CD4-positive, alpha-beta T cell treated with Interleukin-2 at 100 ng/mL for 4 hours (primary cell): Measurements from ENCODE around the gene ATP6V0D1.
"Not testable (repeated sequence)": the region's sequence is repeated elsewhere in the genome, so short reads cannot be mapped to it uniquely, and the experiment has no call there.

Experiments
- DNase-seq: peaks from one replicate; pipeline ENCODE4 v3.0.0-alpha.2; 2020; ENCODE audit warnings: low spot score

Gene ATP6V0D1

GRCh38 chr16:67504031-67505021, 23.4 kb upstream of the ATP6V0D1 start:
- DNase-seq = peak; percentile 74

- no peak for DNase-seq
Measured at GRCh38 chr16:67499106-67499505, 18.1 kb upstream of the ATP6V0D1 start.

GRCh38 chr16:67490335-67491096, 9.6 kb upstream of the ATP6V0D1 start:
- DNase-seq = no peak

- DNase-seq = no peak
Measured at GRCh38 chr16:67489401-67490083, 8.6 kb upstream of the ATP6V0D1 start.

- DNase-seq = not testable (repeated sequence)
Measured at GRCh38 chr16:67487561-67487960, 6.6 kb upstream of the ATP6V0D1 start.

GRCh38 chr16:67486805-67487204, 5.8 kb upstream of the ATP6V0D1 start:
- DNase-seq = no peak

GRCh38 chr16:67483731-67484525, 3.0 kb upstream of the ATP6V0D1 start:
- DNase-seq = no peak

- DNase-seq = no peak
Measured at GRCh38 chr16:67483150-67483549, 2.2 kb upstream of the ATP6V0D1 start, which contains the start of gene AGRP. Gene AGRP, minus strand, starts transcription at chr16:67483547. Its CDS starts 149 bp downstream, at chr16:67483398.

GRCh38 chr16:67482233-67482924, 1.4 kb upstream of the ATP6V0D1 start:
- no peak for DNase-seq

GRCh38 chr16:67481561-67482232, 740 bp upstream of the ATP6V0D1 start:
- peak; percentile 29 for DNase-seq

- no peak for DNase-seq
Measured at GRCh38 chr16:67477960-67478554, 2.9 kb downstream of the ATP6V0D1 start.

- no peak for DNase-seq
Measured at GRCh38 chr16:67474551-67475455, 6.2 kb downstream of the ATP6V0D1 start.

GRCh38 chr16:67471758-67472384, 9.1 kb downstream of the ATP6V0D1 start:
- DNase-seq = no peak

GRCh38 chr16:67470359-67470758, 10.6 kb downstream of the ATP6V0D1 start:
- no peak for DNase-seq

GRCh38 chr16:67468731-67469130, 12.2 kb downstream of the ATP6V0D1 start:
- DNase-seq = no peak

GRCh38 chr16:67466581-67466980, 14.4 kb downstream of the ATP6V0D1 start:
- DNase-seq = no peak

- no peak for DNase-seq
Measured at GRCh38 chr16:67464565-67464964, 16.4 kb downstream of the ATP6V0D1 start.

- no peak for DNase-seq
Measured at GRCh38 chr16:67463691-67464090, 17.3 kb downstream of the ATP6V0D1 start.
